ENCODE measurements around the gene KLHL6. TPM values are rescaled to one million over a fixed set of nuclear protein-coding genes. Genes with fewer than 3 reads are reported as not detected.

KLHL6 gene
- total and polyA plus RNA-seq, 2 of the 13 experiments (the other 11 are each of a cell fraction or from before 2014, with no cell fraction given), result not detected

- TF ChIP-seq IRF9 (CRISPR knock-in tag; IDR thresholded peaks at IDR 0.05; ENCODE audit: borderline replicate concordance) (no peak), POLR2G (IDR thresholded peaks at IDR 0.05; ENCODE audit: low read depth, low read length) (no peak), NR2F6 (IDR thresholded peaks at IDR 0.05) (no peak), NR2F6 (CRISPR knock-in tag; IDR thresholded peaks at IDR 0.05) (no peak), ZNF563 (CRISPR knock-in tag; IDR thresholded peaks at IDR 0.05) (no peak), NFKB2 (CRISPR knock-in tag; IDR thresholded peaks at IDR 0.05; ENCODE audit: borderline replicate concordance) (no peak)
Measured at GRCh38 chr3:183578179-183578578, 22.7 kb upstream of the KLHL6 start (continued).

- Histone ChIP-seq H3K36me3 (replicated peaks in 1 of 2; ENCODE audit: control insufficient read depth in 1 of 2, insufficient read depth in 2 of 2, low read length in 2 of 2) (no peaks in the 10 kb centered on the region), H3K9ac (ENCODE audit: insufficient read depth, low read depth, low read length) (no peak overlapping the region), H3K4me1 (ENCODE audit: insufficient read depth, low read length) (no peaks in the 10 kb centered on the region), H3K4me3 (replicated peaks in 1 of 3; ENCODE audit: insufficient read depth in 1 of 3, low read depth in 2 of 3, low read length in 3 of 3) (no peak overlapping the region), H3K4me2 (ENCODE audit: low read depth, low read length) (no peak overlapping the region), H2AFZ (ENCODE audit: low read length) (no peak overlapping the region), H3K27me3 (ENCODE audit: control insufficient read depth in 1 of 2, insufficient read depth in 2 of 2, low read length in 2 of 2) (peaks cover 0 to 4% of the 10 kb centered on the region in 2 experiments; a peak in 1 of 5 replicates), H3K79me2 (ENCODE audit: insufficient read depth, low read length) (no peaks in the 10 kb centered on the region), H3K9me3 (ENCODE audit: low read length) (no peaks in the 10 kb centered on the region), H3K27ac (ENCODE audit: extremely low read length, insufficient read depth, low read length) (no peak overlapping the region), H4K20me1 (ENCODE audit: insufficient read depth, low read length) (no peaks in the 10 kb centered on the region)
- intact Hi-C loops (cut with micrococcal nuclease; ENCODE audit: unreplicated experiment), result no loop called here
- FAIRE-seq (no peak), DNase-seq (ENCODE audit: low spot score) (no peak), ATAC-seq (no peak)
- 30% methylated on average over 3 of the region's 3 CpGs for WGBS (ENCODE audit: low lambda C conversion rate)
- ChIA-PET POLR2A (no interaction called here), CTCF (ENCODE audit: low intra/inter-chr PET ratio, low total read pairs) (no interaction called here)
- no TSS peak for BruUV-seq (replicated peaks)
- in situ Hi-C loops (cut with HindIII; ENCODE audit: extremely low pct_ligation_motif_present, low pct_unique_long_range_greater_than_20kb), result no loop called here
- TF ChIP-seq STAT6 (CRISPR knock-in tag; IDR thresholded peaks at IDR 0.05; ENCODE audit: borderline replicate concordance) (no peak), ETV5 (CRISPR knock-in tag; IDR thresholded peaks at IDR 0.05; ENCODE audit: borderline replicate concordance) (no peak), ZNF7 (CRISPR knock-in tag; IDR thresholded peaks at IDR 0.05) (no peak), HNRNPLL (IDR thresholded peaks at IDR 0.05; ENCODE audit: low read depth, low read length, poor library complexity, severe bottlenecking) (no peak), KLF6 (CRISPR knock-in tag; IDR thresholded peaks at IDR 0.05) (no peak), ETS1 (CRISPR knock-in tag; IDR thresholded peaks at IDR 0.05) (no peak), ATAD3A (CRISPR knock-in tag; IDR thresholded peaks at IDR 0.05) (no peak), THRA (CRISPR knock-in tag; IDR thresholded peaks at IDR 0.05; ENCODE audit: borderline replicate concordance) (no peak), MXD3 (CRISPR knock-in tag; IDR thresholded peaks at IDR 0.05) (no peak), TCF12 (IDR thresholded peaks at IDR 0.05) (no peak), TCF12 (CRISPR knock-in tag; IDR thresholded peaks at IDR 0.05) (no peak), IKZF1 (IDR thresholded peaks at IDR 0.05) (no peak), ATF3 (CRISPR knock-in tag; IDR thresholded peaks at IDR 0.05) (no peak)
Measured at GRCh38 chr3:183577346-183577745, 21.8 kb upstream of the KLHL6 start.

Data from HepG2 (cell line).